Prostate gland (tissue), 2 donors: ENCODE results near the gene CHTF18. TPM values are rescaled to one million over a fixed set of nuclear protein-coding genes. Genes with fewer than 3 reads are reported as not detected.
"Not testable (repeated sequence)": the region's sequence is repeated elsewhere in the genome, so short reads cannot be mapped to it uniquely, and the experiment has no call there.

Experiments used
- DNase-seq: peaks from one replicate; pipeline ENCODE4 v3.0.0-alpha.2; 2019; ENCODE audit warnings: low spot score
- H3K27ac ChIP-seq, 2 donors: fragments of 200-600 bp; sonication (generic); 2 replicates each; pipeline ENCODE4 v1.5.1; 2017 to 2019
- H3K27me3 ChIP-seq: fragments of 200-600 bp; sonication (generic); replicated peaks from 2 replicates; pipeline ENCODE4 v1.5.1; 2019; ENCODE audit not compliant: insufficient read depth
- H3K36me3 ChIP-seq, 2 donors: fragments of 200-600 bp; sonication (generic); 1 replicate in 1 of 2; 2 replicates in 1 of 2; pipeline versions ENCODE4 v1.5.1 to v1.8.1; 2017 to 2019
- H3K4me1 ChIP-seq: fragments of 200-600 bp; sonication (generic); replicated peaks from 2 replicates; pipeline ENCODE4 v1.5.1; 2019
- H3K4me3 ChIP-seq, 2 donors: fragments of 200-600 bp; sonication (generic); 2 replicates each; pipeline ENCODE4 v1.5.1; 2017 to 2019
- H3K9me3 ChIP-seq: fragments of 200-600 bp; sonication (generic); 2 replicates; pipeline ENCODE4 v1.5.1; 2017
- CTCF ChIP-seq, 4 experiments: fragments of 200-600 bp in 2 of 4; fragments of 450-650 bp in 2 of 4; sonication (generic) in 2 of 4; IDR thresholded peaks; 1 replicate in 3 of 4; 2 replicates in 1 of 4; pipeline ENCODE4 v1.5.1; 2016 to 2019; ENCODE audit warnings: antibody characterized with exemption in 4 of 4, mild to moderate bottlenecking in 2 of 4, moderate library complexity in 2 of 4
- POLR2A ChIP-seq: fragments of 450-650 bp; IDR thresholded peaks from one replicate; pipeline ENCODE4 v1.6.1; 2016; ENCODE audit warnings: antibody characterized with exemption, mild to moderate bottlenecking
- POLR2AphosphoS5 ChIP-seq: sonication (generic); formaldehyde crosslinking; IDR thresholded peaks from one replicate; pipeline ENCODE4 v1.6.1; 2017; ENCODE audit warnings: antibody characterized with exemption
- WGBS: methylation state at CpG from one replicate; pipeline ENCODE4 v1.1.5; 2018; 5-methylcytosine and 5-hydroxymethylcytosine counted together
- intact Hi-C: fragments of 100-400 bp; cut with DNase I; formaldehyde crosslinking; loops from one replicate; pipeline ENCODE4 v1.14.2; 2022
- total RNA-seq, 2 donors: library from RNA; depleted of rRNA; stranded (reverse); fragments of >200 nt; gene quantifications; one replicate each; pipeline ENCODE4 v1.1.0, GENCODE V29; 2016

The CHTF18 gene
- total RNA-seq, 2 donors from 2014 or later, result 7.8 to 57.5 TPM

- WGBS, result 64% methylated on average over 34 of the region's 36 CpGs
- H3K4me3 ChIP-seq, result no peak overlapping the region
- no peaks in the 10 kb centered on the region for H3K4me1 ChIP-seq
- TF ChIP-seq CTCF (IDR thresholded peaks at IDR 0.05), result no peak
- TF ChIP-seq POLR2AphosphoS5, result no peak
- H3K27ac ChIP-seq, result no peak overlapping the region
- peaks cover 2% of the 10 kb centered on the region for H3K27me3 ChIP-seq
- no peaks in the 10 kb centered on the region for H3K36me3 ChIP-seq
- no peaks in the 10 kb centered on the region for H3K9me3 ChIP-seq
- intact Hi-C loops, result no loop called here
- DNase-seq, result no peak
Observed at GRCh38 chr16:775236-775796, 13.1 kb upstream of the CHTF18 start.

GRCh38 chr16:776298-776697 lies 12.1 kb upstream of the CHTF18 start:
- H3K27ac ChIP-seq, H3K4me1 ChIP-seq, intact Hi-C loops, H3K9me3 ChIP-seq, H3K27me3 ChIP-seq, H3K36me3 ChIP-seq, DNase-seq, H3K4me3 ChIP-seq: not testable (repeated sequence)
- WGBS, result 85% methylated on average over 10 of the region's 10 CpGs

- WGBS, result 63% methylated on average over 9 of the region's 9 CpGs
- TF ChIP-seq POLR2AphosphoS5 (no peak), CTCF (IDR thresholded peaks at IDR 0.05) (no peak), POLR2A (no peak)
- peaks cover 9% of the 10 kb centered on the region for H3K27me3 ChIP-seq
- no peak for DNase-seq
- intact Hi-C loops, result no loop called here
- no peaks in the 10 kb centered on the region for H3K36me3 ChIP-seq
- no peak overlapping the region for H3K27ac ChIP-seq
- no peak overlapping the region for H3K4me3 ChIP-seq
- H3K4me1 ChIP-seq, result no peaks in the 10 kb centered on the region
- H3K9me3 ChIP-seq, result no peaks in the 10 kb centered on the region
Observed at GRCh38 chr16:776824-777223, 11.6 kb upstream of the CHTF18 start.

GRCh38 chr16:777826-778225 lies 10.6 kb upstream of the CHTF18 start:
- H3K4me1 ChIP-seq, result no peaks in the 10 kb centered on the region
- H3K27me3 ChIP-seq, result peaks cover 12% of the 10 kb centered on the region
- no peak overlapping the region for H3K27ac ChIP-seq
- intact Hi-C loops, result no loop called here
- WGBS, result 36% methylated on average over 16 of the region's 16 CpGs
- no peak for TF ChIP-seq POLR2AphosphoS5
- TF ChIP-seq CTCF (IDR thresholded peaks at IDR 0.05), result no peak
- no peak for TF ChIP-seq POLR2A
- no peaks in the 10 kb centered on the region for H3K9me3 ChIP-seq
- no peak overlapping the region for H3K4me3 ChIP-seq
- DNase-seq, result no peak
- no peaks in the 10 kb centered on the region for H3K36me3 ChIP-seq

GRCh38 chr16:778447-778846 lies 10.0 kb upstream of the CHTF18 start:
- intact Hi-C loops, result no loop called here
- no peak overlapping the region for H3K4me3 ChIP-seq
- H3K36me3 ChIP-seq, result no peaks in the 10 kb centered on the region
- H3K27ac ChIP-seq, result no peak overlapping the region
- no peaks in the 10 kb centered on the region for H3K4me1 ChIP-seq
- TF ChIP-seq POLR2A, result no peak
- no peak for TF ChIP-seq POLR2AphosphoS5
- no peak for TF ChIP-seq CTCF (IDR thresholded peaks at IDR 0.05)
- no peak for DNase-seq
- no peaks in the 10 kb centered on the region for H3K9me3 ChIP-seq
- 81% methylated on average over 11 of the region's 11 CpGs for WGBS
- peaks cover 15% of the 10 kb centered on the region for H3K27me3 ChIP-seq
